Smooth muscle cell (in vitro differentiated cells): ENCODE results near the gene DOC2A. TPM values are rescaled to one million over a fixed set of nuclear protein-coding genes. Genes with fewer than 3 reads are reported as not detected.

Experiments
- DNase-seq: peaks from one replicate; lab custom pipeline; 2025; ENCODE audit not compliant: unreplicated experiment; lab: John Stamatoyannopoulos, UW
- H2AFZ ChIP-seq: fragments of 200-600 bp; sonication (generic); 2 replicates; pipeline ENCODE4 v1.6.0; 2016; ENCODE audit warnings: antibody characterized with exemption, low read depth, mild to moderate bottlenecking
- H3F3A ChIP-seq: fragments of 200-600 bp; sonication (generic); 2 replicates; pipeline ENCODE4 v1.6.0; 2017; ENCODE audit warnings: antibody characterized with exemption, low read depth
- H3K27ac ChIP-seq: fragments of 200-600 bp; sonication (generic); 2 replicates; pipeline ENCODE4 v1.5.1; 2016; ENCODE audit warnings: low read depth, mild to moderate bottlenecking
- H3K27me3 ChIP-seq: fragments of 200-600 bp; sonication (generic); 2 replicates; pipeline ENCODE4 v1.6.1; 2016; ENCODE audit warnings: low read depth, mild to moderate bottlenecking
- H3K36me3 ChIP-seq: fragments of 200-600 bp; sonication (generic); 2 replicates; pipeline ENCODE4 v1.5.1; 2016; ENCODE audit warnings: low read depth
- H3K4me1 ChIP-seq: fragments of 200-600 bp; sonication (generic); 2 replicates; pipeline ENCODE4 v1.5.1; 2016; ENCODE audit warnings: low read depth
- H3K4me2 ChIP-seq: fragments of 200-600 bp; sonication (generic); 2 replicates; pipeline ENCODE4 v1.6.0; 2016; ENCODE audit warnings: mild to moderate bottlenecking
- H3K4me3 ChIP-seq: fragments of 200-600 bp; sonication (generic); 2 replicates; pipeline ENCODE4 v1.5.1; 2016; ENCODE audit warnings: mild to moderate bottlenecking
- H3K79me2 ChIP-seq: fragments of 200-600 bp; sonication (generic); 2 replicates; pipeline ENCODE4 v1.6.0; 2016; ENCODE audit warnings: low read depth, mild to moderate bottlenecking
- H3K9ac ChIP-seq: fragments of 200-600 bp; sonication (generic); 2 replicates; pipeline ENCODE4 v1.6.0; 2016; ENCODE audit warnings: low read depth
- H3K9me3 ChIP-seq: fragments of 200-600 bp; sonication (generic); replicated peaks from 2 replicates; pipeline ENCODE4 v1.5.1; 2016; ENCODE audit warnings: low read depth
- H4K20me1 ChIP-seq: fragments of 200-600 bp; sonication (generic); 2 replicates; pipeline ENCODE4 v1.6.0; 2016; ENCODE audit warnings: low read depth
- WGBS: methylation state at CpG from one replicate; pipeline ENCODE4 v1.1.7; 2016; ENCODE audit warnings: low lambda C conversion rate; 5-methylcytosine and 5-hydroxymethylcytosine counted together
- polyA plus RNA-seq: library from polyadenylated mRNA; unstranded; fragments of >200 nt; fragmentation: Nextera tagmentation; extraction: Ambion mirVana; gene quantifications from 2 replicates; pipeline ENCODE4 v1.2.1, GENCODE V29; 2016
- total RNA-seq: library from RNA; depleted of rRNA; stranded (reverse); fragments of >200 nt; gene quantifications from 2 replicates; pipeline ENCODE4 v1.2.3, GENCODE V29; 2014
- TF ChIP-seq, protein P1 (sequence below): fragments of 200-600 bp; sonication (generic); IDR thresholded peaks from 2 replicates; pipeline ENCODE4 v1.5.1; 2017; ENCODE audit warnings: borderline replicate concordance, mild to moderate bottlenecking, antibody characterized with exemption; ENCODE audit not compliant: insufficient read depth, poor library complexity, severe bottlenecking

The DOC2A gene
- total and polyA plus RNA-seq, 2 experiments from 2014 or later = 0.09 TPM; not detected in 1

DNA sequence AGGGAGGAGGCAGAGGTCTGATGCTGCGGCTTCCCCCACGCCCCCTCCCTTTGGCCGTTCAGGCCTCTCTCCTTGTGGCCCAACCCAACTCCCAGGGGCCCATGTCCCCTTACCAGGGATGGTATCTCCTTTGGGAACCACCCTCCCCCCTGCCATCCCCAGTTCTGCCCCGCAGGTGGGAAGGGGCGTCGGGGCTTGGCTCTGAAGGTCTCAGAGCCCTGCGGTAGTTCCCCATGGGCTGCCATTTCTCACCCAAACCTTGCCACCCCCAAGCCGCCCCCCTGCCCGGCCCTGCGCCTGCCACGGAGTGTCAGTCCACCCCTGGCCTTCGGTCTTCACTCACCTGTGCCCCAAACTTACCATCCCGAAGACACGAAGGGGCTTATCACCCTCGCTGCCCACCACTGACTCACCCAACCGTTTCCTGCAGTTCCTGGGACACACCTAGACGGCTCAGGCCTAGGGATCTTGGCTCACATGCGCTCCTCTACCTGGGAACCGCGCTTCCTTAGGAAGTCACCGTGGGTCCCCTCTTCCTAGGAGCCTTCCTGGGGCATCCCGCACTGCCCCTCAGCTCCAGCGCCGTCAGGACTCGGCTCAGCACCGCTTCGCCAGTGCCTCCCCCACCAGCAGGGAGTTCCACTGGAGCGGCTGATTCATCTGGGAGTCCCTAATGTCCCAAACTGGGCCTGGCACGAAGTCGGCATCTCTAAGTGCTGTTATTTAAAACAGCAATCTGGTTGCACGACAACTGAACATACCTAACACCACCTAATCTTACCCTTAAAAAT is 1.1 kb upstream of the DOC2A start:
- Histone ChIP-seq H3K4me3 (peak overlapping the region; percentile 47), H2AFZ (no peak overlapping the region), H3K9me3 (no peaks in the 10 kb centered on the region), H3K79me2 (no peaks in the 10 kb centered on the region), H3K27ac (no peak overlapping the region), H3K27me3 (peaks cover 31% of the 10 kb centered on the region), H3F3A (no peaks in the 10 kb centered on the region), H3K36me3 (no peaks in the 10 kb centered on the region), H3K4me1 (peaks cover 14% of the 10 kb centered on the region), H3K4me2 (peak overlapping the region; percentile 93), H3K9ac (no peak overlapping the region), H4K20me1 (no peaks in the 10 kb centered on the region)
- WGBS = 27% methylated on average over 27 of the region's 31 CpGs
- DNase-seq = no peak
- TF ChIP-seq, protein P1, sequence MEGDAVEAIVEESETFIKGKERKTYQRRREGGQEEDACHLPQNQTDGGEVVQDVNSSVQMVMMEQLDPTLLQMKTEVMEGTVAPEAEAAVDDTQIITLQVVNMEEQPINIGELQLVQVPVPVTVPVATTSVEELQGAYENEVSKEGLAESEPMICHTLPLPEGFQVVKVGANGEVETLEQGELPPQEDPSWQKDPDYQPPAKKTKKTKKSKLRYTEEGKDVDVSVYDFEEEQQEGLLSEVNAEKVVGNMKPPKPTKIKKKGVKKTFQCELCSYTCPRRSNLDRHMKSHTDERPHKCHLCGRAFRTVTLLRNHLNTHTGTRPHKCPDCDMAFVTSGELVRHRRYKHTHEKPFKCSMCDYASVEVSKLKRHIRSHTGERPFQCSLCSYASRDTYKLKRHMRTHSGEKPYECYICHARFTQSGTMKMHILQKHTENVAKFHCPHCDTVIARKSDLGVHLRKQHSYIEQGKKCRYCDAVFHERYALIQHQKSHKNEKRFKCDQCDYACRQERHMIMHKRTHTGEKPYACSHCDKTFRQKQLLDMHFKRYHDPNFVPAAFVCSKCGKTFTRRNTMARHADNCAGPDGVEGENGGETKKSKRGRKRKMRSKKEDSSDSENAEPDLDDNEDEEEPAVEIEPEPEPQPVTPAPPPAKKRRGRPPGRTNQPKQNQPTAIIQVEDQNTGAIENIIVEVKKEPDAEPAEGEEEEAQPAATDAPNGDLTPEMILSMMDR = no peak

DNA sequence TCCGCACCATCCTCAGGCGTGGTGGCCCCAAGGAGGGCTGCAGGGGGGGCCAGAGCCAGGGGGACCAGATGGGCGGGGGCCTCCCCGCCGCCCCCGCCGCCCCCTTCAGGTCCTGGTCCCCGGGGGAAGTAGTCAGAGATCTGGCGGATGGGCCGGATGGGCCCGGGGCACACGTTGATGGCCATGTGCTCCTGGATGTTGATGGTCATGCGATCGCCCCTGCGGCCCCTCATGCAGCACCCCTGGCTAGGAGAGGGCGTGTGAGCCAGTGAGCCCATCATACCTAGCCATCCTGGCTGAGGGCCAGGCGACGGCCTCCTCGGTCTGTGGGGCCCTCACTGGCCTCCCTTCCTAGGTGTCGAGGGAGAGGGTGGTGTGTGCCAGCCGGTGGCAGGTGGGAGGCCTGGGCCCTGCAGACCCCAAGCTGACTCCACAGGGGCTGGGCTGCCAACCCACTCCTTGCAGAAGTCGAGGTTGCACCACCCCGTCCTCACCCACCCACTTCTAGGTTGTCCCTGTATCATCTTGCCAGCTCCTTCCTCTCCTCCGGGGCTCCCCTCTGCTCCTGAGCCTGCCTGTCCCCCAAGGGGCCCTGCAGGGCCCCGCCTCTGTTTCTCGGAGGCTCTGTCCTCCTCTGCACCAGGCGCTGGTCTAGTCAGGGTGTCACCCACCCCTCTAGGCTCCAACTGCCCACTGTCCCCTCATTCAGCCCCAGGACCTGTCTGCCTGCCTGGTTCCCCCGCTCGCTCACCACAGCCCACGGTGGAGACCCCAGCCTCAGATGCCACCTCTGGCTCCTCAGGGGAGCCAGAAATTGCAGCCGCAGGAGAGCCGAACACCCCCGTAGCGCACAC is 610 bp downstream of the DOC2A start:
- Histone ChIP-seq H3K4me3 (peak overlapping the region; percentile 47), H3K27ac (no peak overlapping the region), H3K36me3 (no peaks in the 10 kb centered on the region), H3K4me2 (peak overlapping the region; percentile 93), H3F3A (no peaks in the 10 kb centered on the region), H3K27me3 (peaks cover 31% of the 10 kb centered on the region), H3K9me3 (no peaks in the 10 kb centered on the region), H2AFZ (no peak overlapping the region), H3K79me2 (no peaks in the 10 kb centered on the region), H3K4me1 (peaks cover 14% of the 10 kb centered on the region), H4K20me1 (no peaks in the 10 kb centered on the region), H3K9ac (no peak overlapping the region)
- TF ChIP-seq, protein P1 = no peak
- WGBS = 47% methylated on average over 28 of the region's 34 CpGs
- no peak for DNase-seq

DNA sequence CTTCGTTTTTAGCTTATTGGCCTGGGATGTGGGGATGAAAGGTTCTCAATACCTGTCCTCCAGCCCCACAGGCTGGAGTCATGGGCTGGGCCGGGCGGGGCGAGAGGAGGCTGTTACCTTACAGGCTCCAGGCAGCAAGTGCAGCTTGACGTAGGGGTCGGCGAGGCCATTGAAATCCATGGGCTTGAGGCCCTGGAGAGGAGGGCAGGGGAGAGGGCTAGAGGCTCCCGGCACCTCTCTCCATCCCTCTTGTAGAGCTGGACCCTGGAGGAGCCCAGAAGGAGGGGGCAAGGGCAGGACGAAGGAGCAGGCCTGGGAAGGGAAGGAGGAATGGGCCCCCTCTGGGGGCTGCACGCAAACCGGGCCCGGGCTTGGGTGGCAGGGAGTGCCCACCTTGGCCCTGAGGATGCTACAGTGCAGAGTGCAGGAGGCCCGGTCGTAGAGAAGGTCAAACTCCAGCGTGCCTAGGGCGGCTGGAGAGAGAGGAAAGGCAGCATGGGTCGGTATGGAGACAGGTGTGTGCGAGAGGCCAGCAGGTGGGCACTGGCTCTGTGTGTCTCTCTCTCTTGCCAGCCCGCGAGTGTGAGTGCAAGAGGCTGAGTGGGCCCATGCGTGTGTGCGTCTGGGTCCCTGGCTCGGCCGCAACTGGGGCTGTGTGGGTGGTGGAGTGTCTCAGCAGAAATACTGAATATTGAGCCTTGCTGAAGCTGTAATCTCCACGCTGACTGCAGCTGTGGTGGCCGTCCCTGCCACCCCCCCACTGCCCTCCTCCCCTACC is 1.6 kb downstream of the DOC2A start:
- TF ChIP-seq, protein P1 = no peak
- 68% methylated on average over 24 of the region's 26 CpGs for WGBS

More for the DNA sequence above, 1.6 kb downstream of the DOC2A start:
- no peak for DNase-seq
- Histone ChIP-seq H3K4me3 (no peak overlapping the region), H3K79me2 (no peaks in the 10 kb centered on the region), H3K27me3 (peaks cover 31% of the 10 kb centered on the region), H3K27ac (no peak overlapping the region), H3K36me3 (no peaks in the 10 kb centered on the region), H3K4me1 (peaks cover 14% of the 10 kb centered on the region), H4K20me1 (no peaks in the 10 kb centered on the region), H3F3A (no peaks in the 10 kb centered on the region), H2AFZ (no peak overlapping the region), H3K9ac (no peak overlapping the region), H3K9me3 (no peaks in the 10 kb centered on the region), H3K4me2 (no peak overlapping the region)
